Adrenal gland (tissue), 12 donors: ENCODE data around the gene RABL6. TPM values are rescaled to one million over a fixed set of nuclear protein-coding genes. Genes with fewer than 3 reads are reported as not detected.

Source experiments
- DNase-seq, 7 donors: peaks; one replicate each; pipeline ENCODE4 v3.0.0-alpha.2; 2019 to 2020
- H3K27ac ChIP-seq, 5 donors: fragments of 200-600 bp; sonication (generic) in 4 of 5; 1 replicate in 3 of 5; 2 replicates in 2 of 5; pipeline versions ENCODE4 v1.5.1 to v1.8.0; 2016 to 2020; ENCODE audit warnings: mild to moderate bottlenecking in 1 of 5
- H3K27me3 ChIP-seq: fragments of 200-600 bp; 2 replicates; pipeline ENCODE4 v1.8.0; 2021
- H3K36me3 ChIP-seq, 2 donors: fragments of 200-600 bp; replicated peaks in 1 of 2; 1 replicate in 1 of 2; 2 replicates in 1 of 2; pipeline versions ENCODE4 v1.5.1 to v1.8.0; 2018 to 2022
- H3K4me1 ChIP-seq, 2 donors: fragments of 200-600 bp; replicated peaks in 1 of 2; 1 replicate in 1 of 2; 2 replicates in 1 of 2; pipeline versions ENCODE4 v1.5.1 to v1.8.0; 2018 to 2021
- H3K4me3 ChIP-seq, 4 donors: fragments of 200-600 bp; sonication (generic) in 3 of 4; one replicate each; pipeline ENCODE4 v1.5.1; 2016 to 2018
- H3K9me3 ChIP-seq, 3 donors: fragments of 200-600 bp; sonication (generic) in 1 of 3; replicated peaks in 1 of 3; 1 replicate in 2 of 3; 2 replicates in 1 of 3; pipeline versions ENCODE4 v1.5.1 to v1.8.0; 2016 to 2021
- POLR2A ChIP-seq, 2 donors: fragments of 450-650 bp; IDR thresholded peaks; one replicate each; pipeline ENCODE4 v1.6.1; 2017; ENCODE audit warnings: antibody characterized with exemption in 2 of 2, mild to moderate bottlenecking in 2 of 2, moderate library complexity in 1 of 2
- WGBS, 4 donors: extraction: QIAGEN DNeasy Blood & Tissue Kit in 2 of 4; methylation state at CpG; one replicate each; pipeline versions ENCODE4 v1.1.5 to v1.1.7; 2013 to 2017; 5-methylcytosine and 5-hydroxymethylcytosine counted together
- intact Hi-C, 2 donors: fragments of 100-400 bp; cut with DNase I; formaldehyde crosslinking; loops; one replicate each; pipeline versions ENCODE4 v1.14.1 to v1.15.0; 2022 to 2023
- polyA plus RNA-seq, 3 donors: library from polyadenylated mRNA; stranded (reverse); fragments of 200-250 nt in 2 of 3; fragments of 350-450 nt in 1 of 3; fragmentation: Illumina TruSeq in 1 of 3; extraction: RNeasy Lipid Tissue Mini Kit (QIAGEN cat#74804) in 1 of 3; gene quantifications; one replicate each; pipeline ENCODE4 v1.2.3, GENCODE V29; 2013 to 2014
- total RNA-seq, 9 donors: library from RNA; depleted of rRNA in 4 of 9; stranded (reverse); fragments of >200 nt in 4 of 9; fragments of 120-200 nt in 1 of 9; fragmentation: NEBNext Ultra II Directional in 1 of 9; extraction: Animal tissue kit (Norgen Biotek cat#: 25700) in 1 of 9; gene quantifications; one replicate each; pipeline versions ENCODE4 v1.1.0 to v1.2.4, GENCODE V29; 2013 to 2023
- TF ChIP-seq, protein P1 (sequence below), 6 experiments: fragments of 450-650 bp in 4 of 6; fragments of 200-600 bp in 2 of 6; sonication (generic) in 1 of 6; IDR thresholded peaks; 1 replicate in 5 of 6; 2 replicates in 1 of 6; pipeline versions ENCODE4 v1.5.1 to v1.8.0; 2016 to 2021; ENCODE audit warnings: antibody characterized with exemption in 6 of 6, mild to moderate bottlenecking in 2 of 6, moderate library complexity in 1 of 6
- donor health status: healthy with polysubstance abuse.
- donor health status: Bipolar disorder and iron deficiency.
- donor health status: DM: yes; HTN: yes; CAD: no.
- donor health status: DM: no; HTN: no; CAD: no.
- donor health status: DM: no; HTN: no; CAD: no.
- donor health status: DM: yes; HTN: yes; CAD: no.

The RABL6 gene
- total and polyA plus RNA-seq, 12 donors = 20.9 to 150 (median 61.0) TPM

DNA sequence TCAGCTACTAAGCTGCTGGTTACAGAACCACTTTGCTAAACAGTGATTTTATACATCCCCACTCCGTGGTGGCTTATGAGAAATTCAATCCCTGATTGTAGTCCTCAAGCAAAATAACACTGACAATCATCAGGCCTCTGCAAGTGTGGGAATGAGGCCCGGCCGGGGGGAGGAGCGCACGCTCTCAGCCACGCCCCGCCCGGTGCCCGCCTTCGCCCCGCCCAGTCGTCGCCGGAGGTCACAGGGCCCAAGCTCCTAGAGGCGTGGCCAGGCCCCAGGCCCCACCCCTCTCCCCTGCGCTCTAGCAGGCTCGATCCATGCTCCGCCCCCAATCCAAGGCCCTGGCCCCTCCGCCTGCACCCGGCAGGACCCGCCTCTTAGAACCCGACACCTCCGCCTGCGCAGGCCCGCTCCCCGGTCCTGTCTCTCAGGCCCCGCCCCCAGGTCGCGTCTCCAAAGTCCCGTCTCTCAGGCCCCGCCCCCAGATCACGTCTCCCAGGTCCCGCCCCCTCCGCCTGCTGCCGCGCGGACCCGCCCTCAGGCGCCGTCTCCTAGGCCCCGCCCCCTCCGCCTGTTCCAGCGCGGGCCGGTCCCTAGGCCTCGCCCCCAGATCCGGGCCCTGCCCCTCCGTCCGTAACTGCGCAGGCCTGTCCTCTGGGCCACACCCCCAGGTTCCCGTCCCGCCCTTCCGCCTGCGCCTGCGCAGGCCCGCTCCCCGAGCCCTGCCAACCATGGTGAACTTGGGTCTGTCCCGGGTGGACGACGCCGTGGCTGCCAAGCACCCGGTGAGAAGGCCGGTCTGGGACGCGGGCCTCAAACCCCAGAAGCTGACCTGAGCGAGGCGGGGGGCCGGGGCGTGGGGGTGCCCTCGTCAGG, 16.9 kb upstream of the RABL6 start, which contains the start of gene TMEM141:
TSS of gene TMEM141 (plus strand) at position 705 of the 876 bp plus-strand sequence. CDS start at position 732, 27 bp downstream.
- whole genome bisulfite sequencing, 4 donors = 0 to 1% (median 0%) methylated on average over 10 to 70 of the region's 70 CpGs
- TF ChIP-seq, protein P1, sequence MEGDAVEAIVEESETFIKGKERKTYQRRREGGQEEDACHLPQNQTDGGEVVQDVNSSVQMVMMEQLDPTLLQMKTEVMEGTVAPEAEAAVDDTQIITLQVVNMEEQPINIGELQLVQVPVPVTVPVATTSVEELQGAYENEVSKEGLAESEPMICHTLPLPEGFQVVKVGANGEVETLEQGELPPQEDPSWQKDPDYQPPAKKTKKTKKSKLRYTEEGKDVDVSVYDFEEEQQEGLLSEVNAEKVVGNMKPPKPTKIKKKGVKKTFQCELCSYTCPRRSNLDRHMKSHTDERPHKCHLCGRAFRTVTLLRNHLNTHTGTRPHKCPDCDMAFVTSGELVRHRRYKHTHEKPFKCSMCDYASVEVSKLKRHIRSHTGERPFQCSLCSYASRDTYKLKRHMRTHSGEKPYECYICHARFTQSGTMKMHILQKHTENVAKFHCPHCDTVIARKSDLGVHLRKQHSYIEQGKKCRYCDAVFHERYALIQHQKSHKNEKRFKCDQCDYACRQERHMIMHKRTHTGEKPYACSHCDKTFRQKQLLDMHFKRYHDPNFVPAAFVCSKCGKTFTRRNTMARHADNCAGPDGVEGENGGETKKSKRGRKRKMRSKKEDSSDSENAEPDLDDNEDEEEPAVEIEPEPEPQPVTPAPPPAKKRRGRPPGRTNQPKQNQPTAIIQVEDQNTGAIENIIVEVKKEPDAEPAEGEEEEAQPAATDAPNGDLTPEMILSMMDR (IDR thresholded peaks at IDR 0.05) = no peak
- peak in 1 of 2 donors; percentile 59 for TF ChIP-seq POLR2A (IDR thresholded peaks at IDR 0.05)
- peaks cover 5 to 18% of the 10 kb centered on the region in 2 donors for H3K4me1 ChIP-seq
- H3K9me3 ChIP-seq = no peaks in the 10 kb centered on the region
- H3K4me3 ChIP-seq = peak within 1 kb of the TSS; percentile 16 to 89 (median 74)
- H3K36me3 ChIP-seq = peaks cover 0 to 5% of the 10 kb centered on the region in 2 donors
- H3K27ac ChIP-seq = peak within 1 kb of the TSS in 4 of 5 donors; percentile 63 to 93 (median 82)
- intact Hi-C loops = loop anchor here in 1 of 2 donors (10.0 kb wide), 1 partner anchor 54 kb away; the partner anchor contains the start of genes AJM1 and PHPT1
- DNase-seq = peak; percentile 100
- H3K27me3 ChIP-seq = no peaks in the 10 kb centered on the region

DNA sequence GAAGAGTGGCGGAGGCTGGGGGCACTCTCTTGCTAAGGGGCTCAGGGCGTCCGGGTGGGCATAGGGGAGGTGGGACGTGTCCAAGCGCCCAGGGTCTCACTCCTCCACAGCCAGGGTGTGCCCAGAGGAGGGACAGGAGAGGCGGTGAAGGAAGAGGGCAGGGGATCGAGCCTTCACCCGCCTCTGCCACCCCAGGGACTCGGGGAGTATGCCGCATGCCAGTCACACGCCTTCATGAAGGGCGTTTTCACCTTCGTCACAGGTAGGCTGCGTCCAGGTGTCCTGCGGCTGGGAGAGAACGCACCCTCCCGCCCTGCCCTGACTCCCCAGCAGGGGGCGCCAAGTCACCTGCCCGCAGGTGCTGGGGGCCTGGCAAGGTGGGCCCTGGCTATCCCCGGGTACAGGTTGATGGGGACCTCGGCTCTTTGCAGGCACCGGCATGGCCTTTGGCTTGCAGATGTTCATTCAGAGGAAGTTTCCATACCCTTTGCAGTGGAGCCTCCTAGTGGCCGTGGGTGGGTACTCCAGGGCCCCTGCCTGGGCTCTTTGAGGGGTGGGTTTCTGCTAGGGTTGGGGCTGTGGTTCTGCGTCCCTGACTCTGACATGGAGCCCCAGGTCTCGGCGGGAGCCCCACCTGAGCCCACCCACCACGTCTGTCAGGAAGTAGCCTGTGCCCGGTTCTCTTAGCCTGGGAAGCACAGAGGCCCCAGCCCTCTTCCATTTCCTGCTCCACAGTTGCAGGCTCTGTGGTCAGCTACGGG, 16.1 kb upstream of the RABL6 start:
- intact Hi-C loops = loop anchor here in 1 of 2 donors (10.0 kb wide), 1 partner anchor 53 kb away; the partner anchor contains the start of genes AJM1 and PHPT1
- Histone ChIP-seq H3K36me3 (peaks cover 0 to 5% of the 10 kb centered on the region in 2 donors), H3K27me3 (no peaks in the 10 kb centered on the region), H3K4me1 (peaks cover 5 to 20% of the 10 kb centered on the region in 2 donors), H3K9me3 (no peaks in the 10 kb centered on the region), H3K27ac (peak overlapping the region in 4 of 5 donors; percentile 63 to 93 (median 82)), H3K4me3 (peak overlapping the region; percentile 16 to 89 (median 74))
- peak; percentile 53 to 82 (median 57) for DNase-seq
- WGBS, 4 donors = 0 to 27% (median 3%) methylated on average over 6 to 29 of the region's 29 CpGs
- TF ChIP-seq, protein P1 (IDR thresholded peaks at IDR 0.05) = peak; percentile 75 to 88 (median 83)
- no peak for TF ChIP-seq POLR2A (IDR thresholded peaks at IDR 0.05)

DNA sequence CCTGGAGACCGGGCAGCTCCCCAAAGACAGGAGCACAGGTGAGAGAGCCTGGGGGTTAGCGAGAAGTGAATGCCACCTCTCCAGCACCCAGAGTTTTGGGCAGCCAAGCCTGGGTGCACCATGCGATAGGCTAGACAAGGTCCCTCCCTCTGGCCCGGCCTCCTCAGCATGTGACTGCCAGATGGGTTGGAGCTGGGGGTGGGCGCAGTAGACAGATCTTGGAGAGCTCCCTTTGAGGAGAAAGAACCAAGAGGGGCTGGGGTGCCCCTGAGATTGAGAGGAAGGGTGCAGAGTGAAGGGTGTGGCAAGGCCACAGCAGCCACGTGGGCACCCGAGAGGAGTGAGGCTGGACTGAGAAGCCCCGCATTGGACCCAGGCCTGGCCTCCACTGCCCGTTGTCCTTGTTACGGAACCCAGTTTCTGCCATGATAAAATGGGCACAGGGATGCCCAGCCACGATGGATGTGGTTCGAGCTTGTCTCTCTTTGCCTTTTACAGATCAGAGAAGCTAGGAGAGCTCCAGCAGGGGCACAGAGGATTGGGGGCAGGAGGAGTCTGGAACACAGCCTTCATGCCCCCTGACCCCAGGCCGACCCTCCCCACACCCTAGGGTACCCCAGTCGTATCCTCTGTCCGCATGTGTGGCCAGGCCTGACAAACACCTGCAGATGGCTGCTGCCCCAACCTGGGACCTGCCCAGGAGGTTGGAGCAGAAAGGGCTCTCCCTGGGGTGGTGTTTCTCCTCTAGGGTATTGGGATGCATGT, 15.2 kb upstream of the RABL6 start:
- no peaks in the 10 kb centered on the region for H3K9me3 ChIP-seq
- H3K27ac ChIP-seq = no peak overlapping the region
- no peaks in the 10 kb centered on the region for H3K27me3 ChIP-seq
- intact Hi-C loops = loop anchor here in 1 of 2 donors (10.0 kb wide), 1 partner anchor 52 kb away; the partner anchor contains the start of genes AJM1 and PHPT1
- peaks cover 5 to 23% of the 10 kb centered on the region in 2 donors for H3K4me1 ChIP-seq
- 69 to 83% (median 80%) methylated on average over 13 to 15 of the region's 15 CpGs for WGBS, 4 donors
- peaks cover 0 to 5% of the 10 kb centered on the region in 2 donors for H3K36me3 ChIP-seq
- no peak overlapping the region for H3K4me3 ChIP-seq
- peak in 1 of 7 donors; percentile 61 for DNase-seq
- no peak for TF ChIP-seq POLR2A (IDR thresholded peaks at IDR 0.05)
